RWPE2 (cell line): ENCODE measurements around the gene FLII.

ENCODE experiments used
- ATAC-seq: fragments of 200-7000 bp; cut with Tn5 transposase; 3 replicates; pipeline ENCODE4 v1.9.1; 2021; ENCODE audit warnings: low read depth
- DNase-seq: peaks from one replicate; pipeline ENCODE4 v3.0.0-alpha.2; 2020; ENCODE audit warnings: low spot score
- H3K27ac ChIP-seq: fragments of 450-650 bp; 2 replicates; pipeline ENCODE4 v1.5.1; 2017; ENCODE audit warnings: mild to moderate bottlenecking; ENCODE audit not compliant: poor library complexity, severe bottlenecking
- H3K27me3 ChIP-seq: fragments of 250-450 bp; sonication (Bioruptor Pico); 2 replicates; pipeline ENCODE4 v1.5.1; 2021; ENCODE audit warnings: mild to moderate bottlenecking, moderate library complexity; ENCODE audit not compliant: insufficient read depth, poor library complexity, severe bottlenecking
- H3K36me3 ChIP-seq: fragments of 250-450 bp; sonication (Bioruptor Pico); 2 replicates; pipeline ENCODE4 v1.5.1; 2020; ENCODE audit warnings: low read depth, mild to moderate bottlenecking, moderate library complexity
- H3K4me1 ChIP-seq: fragments of 250-450 bp; sonication (Bioruptor Pico); 2 replicates; pipeline ENCODE4 v1.5.1; 2021; ENCODE audit warnings: mild to moderate bottlenecking, moderate library complexity; ENCODE audit not compliant: insufficient read depth, poor library complexity, severe bottlenecking
- H3K4me3 ChIP-seq: fragments of 250-450 bp; sonication (Bioruptor Pico); 2 replicates; pipeline ENCODE4 v1.5.1; 2021; ENCODE audit warnings: mild to moderate bottlenecking, moderate library complexity; ENCODE audit not compliant: severe bottlenecking
- H3K9me3 ChIP-seq: fragments of 250-450 bp; sonication (Bioruptor Pico); 2 replicates; pipeline ENCODE4 v1.5.1; 2021; ENCODE audit warnings: mild to moderate bottlenecking, moderate library complexity; ENCODE audit not compliant: severe bottlenecking
- CTCF ChIP-seq: fragments of 450-650 bp; IDR thresholded peaks from one replicate; pipeline ENCODE4 v1.5.1; 2017; ENCODE audit warnings: mild to moderate bottlenecking, moderate library complexity; ENCODE audit not compliant: poor library complexity, severe bottlenecking

The FLII gene

GRCh38 chr17:18285296-18285695 lies 26.8 kb upstream of the FLII start:
- Histone ChIP-seq H3K4me1 (no peaks in the 10 kb centered on the region), H3K4me3 (no peak overlapping the region), H3K27me3 (no peaks in the 10 kb centered on the region), H3K27ac (no peak overlapping the region), H3K9me3 (no peaks in the 10 kb centered on the region), H3K36me3 (peaks cover 95% of the 10 kb centered on the region)
- no peak for ATAC-seq
- TF ChIP-seq CTCF: no peak
- DNase-seq: no peak

- peaks cover 93% of the 10 kb centered on the region for H3K36me3 ChIP-seq
- no peak overlapping the region for H3K4me3 ChIP-seq
- DNase-seq (no peak), ATAC-seq (no peak)
- H3K27ac ChIP-seq: no peak overlapping the region
- no peaks in the 10 kb centered on the region for H3K9me3 ChIP-seq
- H3K27me3 ChIP-seq: no peaks in the 10 kb centered on the region
- no peaks in the 10 kb centered on the region for H3K4me1 ChIP-seq
- no peak for TF ChIP-seq CTCF
These were observed 23.2 kb upstream of the FLII start for GRCh38 chr17:18281788-18282187.

GRCh38 chr17:18280766-18281371 lies 22.3 kb upstream of the FLII start:
- Histone ChIP-seq H3K36me3 (peaks cover 84% of the 10 kb centered on the region), H3K27me3 (no peaks in the 10 kb centered on the region), H3K4me1 (no peaks in the 10 kb centered on the region), H3K9me3 (no peaks in the 10 kb centered on the region), H3K4me3 (no peak overlapping the region), H3K27ac (no peak overlapping the region)
- no peak for TF ChIP-seq CTCF
- DNase-seq: no peak
- ATAC-seq: no peak

- no peaks in the 10 kb centered on the region for H3K27me3 ChIP-seq
- no peak for DNase-seq
- no peak overlapping the region for H3K4me3 ChIP-seq
- no peaks in the 10 kb centered on the region for H3K4me1 ChIP-seq
- peaks cover 78% of the 10 kb centered on the region for H3K36me3 ChIP-seq
- ATAC-seq: no peak
- no peak overlapping the region for H3K27ac ChIP-seq
- TF ChIP-seq CTCF: no peak
- H3K9me3 ChIP-seq: no peaks in the 10 kb centered on the region
These were observed 21.7 kb upstream of the FLII start for GRCh38 chr17:18280249-18280648.

- DNase-seq: no peak
- no peak for ATAC-seq
- Histone ChIP-seq H3K9me3 (no peaks in the 10 kb centered on the region), H3K4me1 (no peaks in the 10 kb centered on the region), H3K27me3 (no peaks in the 10 kb centered on the region), H3K27ac (no peak overlapping the region), H3K36me3 (peaks cover 69% of the 10 kb centered on the region), H3K4me3 (no peak overlapping the region)
- TF ChIP-seq CTCF: no peak
These were observed 20.3 kb upstream of the FLII start for GRCh38 chr17:18278867-18279266.
